ENCODE results near the gene ADCY9. TPM values are rescaled to one million over a fixed set of nuclear protein-coding genes. Genes with fewer than 3 reads are reported as not detected.
"Not testable (repeated sequence)": the region's sequence is repeated elsewhere in the genome, so short reads cannot be mapped to it uniquely, and the experiment has no call there.

Gene ADCY9
- total RNA-seq, 3 donors from 2014 or later, result 4.2 to 5.7 (median 5.2) TPM

- H3K4me3 Mint-ChIP-seq, result peak overlapping the region; percentile 9
- peaks cover 40% of the 10 kb centered on the region for H3K4me1 Mint-ChIP-seq (ENCODE audit: low read depth)
- no peaks in the 10 kb centered on the region for H3K9me3 Mint-ChIP-seq
These were observed 34.7 kb downstream of the ADCY9 start for GRCh38 chr16:4081521-4082021.

DNA sequence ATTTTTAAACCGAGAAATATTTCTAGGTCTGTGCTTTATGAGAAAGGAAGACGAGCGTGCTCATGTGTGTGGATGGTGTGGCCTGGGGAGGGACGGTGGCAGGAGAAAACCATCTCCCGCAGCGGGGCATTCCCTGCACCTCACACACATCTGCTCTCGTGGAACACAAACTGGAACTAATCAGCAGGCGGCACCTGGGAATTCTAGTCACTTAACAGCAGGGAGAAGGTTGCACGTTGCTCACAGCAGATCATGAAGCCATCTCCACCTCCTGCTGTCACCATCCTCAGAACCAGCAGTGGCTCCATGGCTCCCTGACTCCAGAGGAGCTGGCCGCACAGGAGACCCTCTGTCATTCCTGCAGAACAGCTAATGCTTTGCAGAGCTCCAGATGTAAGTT lies 35.2 kb downstream of the ADCY9 start:
- peak in 1 of 2 donors; percentile 11 for ATAC-seq
- Mint-ChIP-seq H3K36me3 (ENCODE audit: insufficient read depth) (no peaks in the 10 kb centered on the region), H3K4me3 (no peak overlapping the region), H3K4me1 (ENCODE audit: low read depth) (peaks cover 40% of the 10 kb centered on the region), H3K9me3 (no peaks in the 10 kb centered on the region), H3K27me3 (ENCODE audit: low read depth) (no peaks in the 10 kb centered on the region)
- DNase-seq, result no peak

More at GRCh38 chr16:4081521-4082021, 34.7 kb downstream of the ADCY9 start:
- H3K36me3 Mint-ChIP-seq (ENCODE audit: insufficient read depth), result no peaks in the 10 kb centered on the region
- no peaks in the 10 kb centered on the region for H3K27me3 Mint-ChIP-seq (ENCODE audit: low read depth)
- DNase-seq, result peak; percentile 42
- peak; percentile 84 to 86 for ATAC-seq

DNA sequence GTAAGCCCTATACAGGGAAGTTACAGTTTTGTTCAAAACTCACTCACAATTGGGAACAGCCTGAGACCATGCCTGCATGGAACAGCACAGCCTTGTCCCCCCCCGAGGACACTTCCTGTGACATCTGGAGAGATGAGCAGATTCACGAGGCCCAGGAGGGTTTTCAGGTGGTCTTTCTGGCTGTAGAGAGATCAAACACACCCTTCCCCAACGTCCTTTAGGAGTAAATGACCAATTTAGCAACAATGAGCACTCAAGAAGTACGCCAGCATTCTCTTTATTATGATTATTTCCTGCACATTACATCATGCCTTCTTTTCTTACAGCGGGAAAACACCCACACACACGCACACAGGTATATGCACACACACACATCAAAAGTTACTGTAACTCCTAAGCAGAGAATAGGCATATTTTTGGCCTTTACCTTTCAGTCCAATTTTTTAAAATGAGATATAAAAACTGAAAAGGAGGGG lies 39.0 kb downstream of the ADCY9 start:
- Mint-ChIP-seq H3K4me3 (no peak overlapping the region), H3K36me3 (ENCODE audit: insufficient read depth) (no peaks in the 10 kb centered on the region), H3K27me3 (ENCODE audit: low read depth) (no peaks in the 10 kb centered on the region), H3K4me1 (ENCODE audit: low read depth) (peaks cover 32% of the 10 kb centered on the region), H3K9me3 (no peaks in the 10 kb centered on the region)
- DNase-seq (no peak), ATAC-seq (no peak)

GRCh38 chr16:4075534-4075933 lies 40.7 kb downstream of the ADCY9 start:
- Mint-ChIP-seq H3K36me3 (ENCODE audit: insufficient read depth) (no peaks in the 10 kb centered on the region), H3K9me3 (no peaks in the 10 kb centered on the region), H3K27me3 (ENCODE audit: low read depth) (no peaks in the 10 kb centered on the region), H3K4me3 (no peak overlapping the region), H3K4me1 (ENCODE audit: low read depth) (peaks cover 16% of the 10 kb centered on the region)
- DNase-seq (no peak), ATAC-seq (no peak)

DNA sequence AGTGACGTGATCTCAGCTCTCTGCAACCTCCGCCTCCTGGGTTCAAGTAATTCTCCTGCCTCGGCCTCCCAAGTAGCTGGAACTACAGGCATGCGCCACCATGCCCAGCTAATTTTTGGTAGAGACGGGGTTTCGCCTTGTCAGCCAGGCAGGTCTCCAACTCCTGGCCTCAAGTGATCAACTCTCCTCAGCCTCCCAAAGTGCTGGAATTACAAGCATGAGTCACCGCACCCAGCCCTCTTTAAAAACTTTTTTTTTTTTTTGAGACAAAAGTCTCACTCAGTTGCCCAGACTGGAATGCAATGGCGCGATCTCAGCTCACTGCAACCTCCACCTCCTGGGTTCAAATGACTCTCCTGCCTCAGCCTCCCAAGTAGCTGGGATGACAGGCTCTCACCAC lies 43.1 kb downstream of the ADCY9 start:
- not testable (repeated sequence) for H3K4me3 Mint-ChIP-seq; H3K36me3 Mint-ChIP-seq (ENCODE audit: insufficient read depth); H3K27me3 Mint-ChIP-seq (ENCODE audit: low read depth); H3K9me3 Mint-ChIP-seq; ATAC-seq; H3K4me1 Mint-ChIP-seq (ENCODE audit: low read depth); DNase-seq

- ATAC-seq (no peak), DNase-seq (no peak)
- Mint-ChIP-seq H3K4me3 (no peak overlapping the region), H3K36me3 (ENCODE audit: insufficient read depth) (no peaks in the 10 kb centered on the region), H3K27me3 (ENCODE audit: low read depth) (no peaks in the 10 kb centered on the region), H3K4me1 (ENCODE audit: low read depth) (no peaks in the 10 kb centered on the region), H3K9me3 (no peaks in the 10 kb centered on the region)
These were observed 44.3 kb downstream of the ADCY9 start for GRCh38 chr16:4071686-4072561.

- H3K4me1 Mint-ChIP-seq (ENCODE audit: low read depth), result no peaks in the 10 kb centered on the region
- ATAC-seq (no peak), DNase-seq (no peak)
- H3K36me3 Mint-ChIP-seq (ENCODE audit: insufficient read depth), result no peaks in the 10 kb centered on the region
- no peaks in the 10 kb centered on the region for H3K9me3 Mint-ChIP-seq
- H3K4me3 Mint-ChIP-seq, result no peak overlapping the region
- no peaks in the 10 kb centered on the region for H3K27me3 Mint-ChIP-seq (ENCODE audit: low read depth)
These were observed 45.3 kb downstream of the ADCY9 start for GRCh38 chr16:4070936-4071335.

- H3K4me3 Mint-ChIP-seq, result no peak overlapping the region
- H3K9me3 Mint-ChIP-seq, result no peaks in the 10 kb centered on the region
- no peaks in the 10 kb centered on the region for H3K36me3 Mint-ChIP-seq (ENCODE audit: insufficient read depth)
- DNase-seq (no peak), ATAC-seq (no peak)
- peaks cover 9% of the 10 kb centered on the region for H3K4me1 Mint-ChIP-seq (ENCODE audit: low read depth)
- no peaks in the 10 kb centered on the region for H3K27me3 Mint-ChIP-seq (ENCODE audit: low read depth)
These were observed 48.8 kb downstream of the ADCY9 start for GRCh38 chr16:4067262-4068001.

GRCh38 chr16:4064950-4065352 lies 51.3 kb downstream of the ADCY9 start:
- DNase-seq (peak; percentile 36), ATAC-seq (peak; percentile 87 to 92)
- Mint-ChIP-seq H3K27me3 (ENCODE audit: low read depth) (no peaks in the 10 kb centered on the region), H3K36me3 (ENCODE audit: insufficient read depth) (peaks cover 9% of the 10 kb centered on the region), H3K9me3 (peaks cover 16% of the 10 kb centered on the region), H3K4me3 (peak overlapping the region; percentile 83), H3K4me1 (ENCODE audit: low read depth) (peaks cover 20% of the 10 kb centered on the region)

GRCh38 chr16:4062212-4062802 lies 53.9 kb downstream of the ADCY9 start:
- no peak overlapping the region for H3K4me3 Mint-ChIP-seq
- no peaks in the 10 kb centered on the region for H3K27me3 Mint-ChIP-seq (ENCODE audit: low read depth)
- peaks cover 30% of the 10 kb centered on the region for H3K4me1 Mint-ChIP-seq (ENCODE audit: low read depth)
- H3K9me3 Mint-ChIP-seq, result peaks cover 16% of the 10 kb centered on the region
- ATAC-seq (no peak), DNase-seq (no peak)
- peaks cover 9% of the 10 kb centered on the region for H3K36me3 Mint-ChIP-seq (ENCODE audit: insufficient read depth)

DNA sequence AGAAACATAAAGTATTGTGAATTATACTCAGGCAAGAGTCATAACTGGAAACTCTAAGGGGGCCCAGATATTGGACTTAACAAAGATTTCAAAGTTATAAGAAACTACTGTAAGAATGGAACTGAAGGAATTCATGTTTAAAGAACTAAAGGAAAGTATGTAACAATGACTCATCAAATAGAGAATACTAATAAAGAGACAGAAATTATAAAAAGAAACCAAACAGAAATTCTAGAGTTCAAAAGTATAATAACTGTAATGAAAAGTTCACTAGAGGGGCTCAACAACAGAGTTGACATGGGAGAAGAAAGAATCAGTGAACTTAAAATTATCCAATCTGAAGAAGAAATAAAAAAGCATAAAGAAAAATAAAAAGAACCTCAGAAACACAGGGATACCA lies 55.4 kb downstream of the ADCY9 start:
- H3K36me3 Mint-ChIP-seq (ENCODE audit: insufficient read depth), result peaks cover 9% of the 10 kb centered on the region
- no peaks in the 10 kb centered on the region for H3K27me3 Mint-ChIP-seq (ENCODE audit: low read depth)
- H3K9me3 Mint-ChIP-seq, result peaks cover 16% of the 10 kb centered on the region
- DNase-seq, result no peak
- no peak overlapping the region for H3K4me3 Mint-ChIP-seq
- H3K4me1 Mint-ChIP-seq (ENCODE audit: low read depth), result peaks cover 30% of the 10 kb centered on the region
- ATAC-seq, result peak in 1 of 2 donors; percentile 27

GRCh38 chr16:4060009-4060408 lies 56.2 kb downstream of the ADCY9 start:
- Mint-ChIP-seq H3K4me1 (ENCODE audit: low read depth) (peaks cover 26% of the 10 kb centered on the region), H3K27me3 (ENCODE audit: low read depth) (no peaks in the 10 kb centered on the region), H3K36me3 (ENCODE audit: insufficient read depth) (peaks cover 9% of the 10 kb centered on the region), H3K9me3 (peaks cover 16% of the 10 kb centered on the region), H3K4me3 (no peak overlapping the region)
- DNase-seq (no peak), ATAC-seq (no peak)

DNA sequence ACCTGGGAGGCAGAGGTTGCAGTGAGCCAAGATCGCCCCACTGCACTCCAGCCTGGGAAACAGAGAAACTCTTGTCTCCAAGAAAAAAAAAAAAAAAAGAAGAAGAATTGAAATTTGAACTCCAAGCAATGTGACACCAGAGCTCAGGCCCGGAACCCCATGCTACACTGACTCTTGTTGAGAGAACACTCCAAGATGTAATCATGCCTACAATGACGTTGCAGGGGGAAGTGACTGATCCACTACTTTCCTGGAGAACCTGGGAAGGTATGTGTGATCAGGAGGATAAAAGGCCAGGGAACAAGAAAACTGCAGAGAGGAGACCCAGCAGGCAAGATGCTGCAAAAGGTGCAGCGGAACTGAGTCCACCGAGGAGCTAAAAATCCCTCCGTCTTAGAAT lies 57.9 kb downstream of the ADCY9 start:
- peaks cover 22% of the 10 kb centered on the region for H3K4me1 Mint-ChIP-seq (ENCODE audit: low read depth)

GRCh38 chr16:4057439-4057877 lies 58.8 kb downstream of the ADCY9 start:
- ATAC-seq, result no peak
- no peak for DNase-seq
- Mint-ChIP-seq H3K9me3 (peaks cover 16% of the 10 kb centered on the region), H3K4me1 (ENCODE audit: low read depth) (peaks cover 26% of the 10 kb centered on the region), H3K4me3 (no peak overlapping the region), H3K27me3 (ENCODE audit: low read depth) (no peaks in the 10 kb centered on the region), H3K36me3 (ENCODE audit: insufficient read depth) (peaks cover 12% of the 10 kb centered on the region)

More for the DNA sequence above, 57.9 kb downstream of the ADCY9 start:
- Mint-ChIP-seq H3K4me3 (no peak overlapping the region), H3K9me3 (peaks cover 16% of the 10 kb centered on the region), H3K27me3 (ENCODE audit: low read depth) (no peaks in the 10 kb centered on the region), H3K36me3 (ENCODE audit: insufficient read depth) (peaks cover 9% of the 10 kb centered on the region)
- DNase-seq (no peak), ATAC-seq (no peak)
